HepG2 (cell line): ENCODE measurements around the gene ORC1. TPM values are rescaled to one million over a fixed set of nuclear protein-coding genes. Genes with fewer than 3 reads are reported as not detected.

Experiments
- GATA4 ChIP-seq: sonication (generic); IDR thresholded peaks from 2 replicates; pipeline ENCODE4 v1.6.1; 2016; ENCODE audit warnings: antibody characterized with exemption, low read depth, borderline replicate concordance
- HIC2 ChIP-seq: sonication (generic); formaldehyde crosslinking; IDR thresholded peaks from 2 replicates; pipeline ENCODE4 v1.9.0; 2022; ENCODE audit warnings: low read depth, missing genetic modification reagents
- HINFP ChIP-seq: sonication (generic); formaldehyde crosslinking; IDR thresholded peaks from 2 replicates; pipeline ENCODE4 v1.4.0; 2020; ENCODE audit warnings: low read depth, mild to moderate bottlenecking, missing genetic modification reagents
- MTA1 ChIP-seq: sonication (generic); formaldehyde crosslinking; IDR thresholded peaks from 2 replicates; pipeline ENCODE4 v1.4.0; 2020; ENCODE audit warnings: missing genetic modification reagents, mild to moderate bottlenecking, borderline replicate concordance
- PAF1 ChIP-seq: IDR thresholded peaks from 2 replicates; pipeline ENCODE4 v1.6.1; 2016; ENCODE audit warnings: missing genetic modification reagents, missing compliant biosample characterization
- RXRB ChIP-seq: IDR thresholded peaks from 2 replicates; pipeline ENCODE4 v1.6.1; 2016; ENCODE audit warnings: borderline replicate concordance, missing genetic modification reagents, missing compliant biosample characterization
- SP140L ChIP-seq: sonication (generic); formaldehyde crosslinking; IDR thresholded peaks from 2 replicates; pipeline ENCODE4 v1.4.0; 2020; ENCODE audit warnings: missing genetic modification reagents, borderline replicate concordance
- ZFY ChIP-seq: sonication (generic); formaldehyde crosslinking; IDR thresholded peaks from 2 replicates; pipeline ENCODE4 v1.4.0; 2020; ENCODE audit warnings: missing genetic modification reagents
- ZNF432 ChIP-seq: sonication (generic); formaldehyde crosslinking; IDR thresholded peaks from 2 replicates; pipeline ENCODE4 v1.5.0; 2020; ENCODE audit warnings: missing genetic modification reagents, mild to moderate bottlenecking, borderline replicate concordance
- ZNF484 ChIP-seq: sonication (generic); formaldehyde crosslinking; IDR thresholded peaks from 2 replicates; pipeline ENCODE4 v1.5.1; 2020; ENCODE audit warnings: mild to moderate bottlenecking, low read depth, missing genetic modification reagents, borderline replicate concordance
- ZNF530 ChIP-seq: sonication (generic); formaldehyde crosslinking; IDR thresholded peaks from 2 replicates; pipeline ENCODE4 v1.5.0; 2020; ENCODE audit warnings: low read depth, mild to moderate bottlenecking, missing genetic modification reagents
- ZNF644 ChIP-seq: IDR thresholded peaks from 2 replicates; pipeline ENCODE4 v1.6.1; 2016; ENCODE audit warnings: low read depth
- polyA plus RNA-seq, 8 experiments: library from polyadenylated mRNA; depleted of rRNA in 3 of 8; stranded (reverse) in 7 of 8; unstranded in 1 of 8; fragments of >200 nt; fragmentation: Illumina TruSeq in 4 of 8; extraction: Trizol in 4 of 8; gene quantifications; 2 replicates each; pipeline versions ENCODE4 v1.2.1 to v1.2.3, GENCODE V29; 2011 to 2016; ENCODE audit warnings: low read depth in 4 of 8, missing spikeins in 1 of 8, mixed read lengths in 1 of 8; ENCODE audit not compliant: insufficient read depth in 1 of 8
- total RNA-seq, 5 experiments: library from RNA; depleted of rRNA; stranded (reverse); fragments of >200 nt; fragmentation: Illumina TruSeq; extraction: Trizol; gene quantifications; 2 replicates each; pipeline ENCODE4 v1.2.3, GENCODE V29; 2016; ENCODE audit warnings: low read depth in 1 of 5
- TF ChIP-seq, protein P1 (sequence below): sonication (generic); formaldehyde crosslinking; IDR thresholded peaks from 2 replicates; pipeline ENCODE4 v1.5.1; 2020; ENCODE audit warnings: missing genetic modification reagents, mild to moderate bottlenecking, borderline replicate concordance
- TF ChIP-seq, protein P2 (sequence below): sonication (generic); formaldehyde crosslinking; conservative IDR thresholded peaks from 2 replicates; pipeline ENCODE4 v1.8.0; 2022; ENCODE audit warnings: missing genetic modification reagents
- TF ChIP-seq, protein P3 (sequence below): sonication (generic); formaldehyde crosslinking; IDR thresholded peaks from 2 replicates; pipeline ENCODE4 v1.8.0; 2022; ENCODE audit warnings: missing genetic modification reagents, mild to moderate bottlenecking, moderate library complexity, borderline replicate concordance

The ORC1 gene
- total and polyA plus RNA-seq, 2 of the 13 experiments (the other 11 are each of a cell fraction or from before 2014, with no cell fraction given), result 7.0 to 23.5 TPM

GRCh38 chr1:52365746-52366516, 38.3 kb downstream of the ORC1 start, which contains the start of gene CC2D1B (continued):
- TF ChIP-seq HIC2 (CRISPR knock-in tag) (no peak), PAF1 (CRISPR knock-in tag) (no peak), ZFY (CRISPR knock-in tag) (peak; percentile 99), ZNF644 (CRISPR knock-in tag) (no peak), ZNF530 (CRISPR knock-in tag) (no peak), MTA1 (CRISPR knock-in tag) (peak; percentile 62; the same call in 1 of the 2 replicates), ZNF484 (CRISPR knock-in tag) (no peak), HINFP (CRISPR knock-in tag) (no peak), RXRB (CRISPR knock-in tag) (no peak), ZNF432 (CRISPR knock-in tag) (no peak), SP140L (no peak), GATA4 (peak; percentile 59)
- TF ChIP-seq, protein P1, sequence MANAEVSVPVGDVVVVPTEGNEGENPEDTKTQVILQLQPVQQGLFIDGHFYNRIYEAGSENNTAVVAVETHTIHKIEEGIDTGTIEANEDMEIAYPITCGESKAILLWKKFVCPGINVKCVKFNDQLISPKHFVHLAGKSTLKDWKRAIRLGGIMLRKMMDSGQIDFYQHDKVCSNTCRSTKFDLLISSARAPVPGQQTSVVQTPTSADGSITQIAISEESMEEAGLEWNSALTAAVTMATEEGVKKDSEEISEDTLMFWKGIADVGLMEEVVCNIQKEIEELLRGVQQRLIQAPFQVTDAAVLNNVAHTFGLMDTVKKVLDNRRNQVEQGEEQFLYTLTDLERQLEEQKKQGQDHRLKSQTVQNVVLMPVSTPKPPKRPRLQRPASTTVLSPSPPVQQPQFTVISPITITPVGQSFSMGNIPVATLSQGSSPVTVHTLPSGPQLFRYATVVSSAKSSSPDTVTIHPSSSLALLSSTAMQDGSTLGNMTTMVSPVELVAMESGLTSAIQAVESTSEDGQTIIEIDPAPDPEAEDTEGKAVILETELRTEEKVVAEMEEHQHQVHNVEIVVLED (CRISPR knock-in tag), result peak; percentile 79
- TF ChIP-seq, protein P2, sequence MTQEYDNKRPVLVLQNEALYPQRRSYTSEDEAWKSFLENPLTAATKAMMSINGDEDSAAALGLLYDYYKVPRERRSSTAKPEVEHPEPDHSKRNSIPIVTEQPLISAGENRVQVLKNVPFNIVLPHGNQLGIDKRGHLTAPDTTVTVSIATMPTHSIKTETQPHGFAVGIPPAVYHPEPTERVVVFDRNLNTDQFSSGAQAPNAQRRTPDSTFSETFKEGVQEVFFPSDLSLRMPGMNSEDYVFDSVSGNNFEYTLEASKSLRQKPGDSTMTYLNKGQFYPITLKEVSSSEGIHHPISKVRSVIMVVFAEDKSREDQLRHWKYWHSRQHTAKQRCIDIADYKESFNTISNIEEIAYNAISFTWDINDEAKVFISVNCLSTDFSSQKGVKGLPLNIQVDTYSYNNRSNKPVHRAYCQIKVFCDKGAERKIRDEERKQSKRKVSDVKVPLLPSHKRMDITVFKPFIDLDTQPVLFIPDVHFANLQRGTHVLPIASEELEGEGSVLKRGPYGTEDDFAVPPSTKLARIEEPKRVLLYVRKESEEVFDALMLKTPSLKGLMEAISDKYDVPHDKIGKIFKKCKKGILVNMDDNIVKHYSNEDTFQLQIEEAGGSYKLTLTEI (CRISPR knock-in tag), result no peak
- TF ChIP-seq, protein P3, sequence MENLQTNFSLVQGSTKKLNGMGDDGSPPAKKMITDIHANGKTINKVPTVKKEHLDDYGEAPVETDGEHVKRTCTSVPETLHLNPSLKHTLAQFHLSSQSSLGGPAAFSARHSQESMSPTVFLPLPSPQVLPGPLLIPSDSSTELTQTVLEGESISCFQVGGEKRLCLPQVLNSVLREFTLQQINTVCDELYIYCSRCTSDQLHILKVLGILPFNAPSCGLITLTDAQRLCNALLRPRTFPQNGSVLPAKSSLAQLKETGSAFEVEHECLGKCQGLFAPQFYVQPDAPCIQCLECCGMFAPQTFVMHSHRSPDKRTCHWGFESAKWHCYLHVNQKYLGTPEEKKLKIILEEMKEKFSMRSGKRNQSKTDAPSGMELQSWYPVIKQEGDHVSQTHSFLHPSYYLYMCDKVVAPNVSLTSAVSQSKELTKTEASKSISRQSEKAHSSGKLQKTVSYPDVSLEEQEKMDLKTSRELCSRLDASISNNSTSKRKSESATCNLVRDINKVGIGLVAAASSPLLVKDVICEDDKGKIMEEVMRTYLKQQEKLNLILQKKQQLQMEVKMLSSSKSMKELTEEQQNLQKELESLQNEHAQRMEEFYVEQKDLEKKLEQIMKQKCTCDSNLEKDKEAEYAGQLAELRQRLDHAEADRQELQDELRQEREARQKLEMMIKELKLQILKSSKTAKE (CRISPR knock-in tag), result no peak
